HG03342 (cell line): ENCODE data around the gene FANK1.

Experiments
- ATAC-seq: cut with Tn5 transposase; IDR thresholded peaks from one replicate; pipeline ENCODE4 v1.9.1; 2021; ENCODE audit warnings: mild to moderate bottlenecking, moderate library complexity; ENCODE audit not compliant: unreplicated experiment

FANK1 gene, protein sequence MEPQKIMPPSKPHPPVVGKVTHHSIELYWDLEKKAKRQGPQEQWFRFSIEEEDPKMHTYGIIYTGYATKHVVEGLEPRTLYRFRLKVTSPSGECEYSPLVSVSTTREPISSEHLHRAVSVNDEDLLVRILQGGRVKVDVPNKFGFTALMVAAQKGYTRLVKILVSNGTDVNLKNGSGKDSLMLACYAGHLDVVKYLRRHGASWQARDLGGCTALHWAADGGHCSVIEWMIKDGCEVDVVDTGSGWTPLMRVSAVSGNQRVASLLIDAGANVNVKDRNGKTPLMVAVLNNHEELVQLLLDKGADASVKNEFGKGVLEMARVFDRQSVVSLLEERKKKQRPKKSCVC

DNA sequence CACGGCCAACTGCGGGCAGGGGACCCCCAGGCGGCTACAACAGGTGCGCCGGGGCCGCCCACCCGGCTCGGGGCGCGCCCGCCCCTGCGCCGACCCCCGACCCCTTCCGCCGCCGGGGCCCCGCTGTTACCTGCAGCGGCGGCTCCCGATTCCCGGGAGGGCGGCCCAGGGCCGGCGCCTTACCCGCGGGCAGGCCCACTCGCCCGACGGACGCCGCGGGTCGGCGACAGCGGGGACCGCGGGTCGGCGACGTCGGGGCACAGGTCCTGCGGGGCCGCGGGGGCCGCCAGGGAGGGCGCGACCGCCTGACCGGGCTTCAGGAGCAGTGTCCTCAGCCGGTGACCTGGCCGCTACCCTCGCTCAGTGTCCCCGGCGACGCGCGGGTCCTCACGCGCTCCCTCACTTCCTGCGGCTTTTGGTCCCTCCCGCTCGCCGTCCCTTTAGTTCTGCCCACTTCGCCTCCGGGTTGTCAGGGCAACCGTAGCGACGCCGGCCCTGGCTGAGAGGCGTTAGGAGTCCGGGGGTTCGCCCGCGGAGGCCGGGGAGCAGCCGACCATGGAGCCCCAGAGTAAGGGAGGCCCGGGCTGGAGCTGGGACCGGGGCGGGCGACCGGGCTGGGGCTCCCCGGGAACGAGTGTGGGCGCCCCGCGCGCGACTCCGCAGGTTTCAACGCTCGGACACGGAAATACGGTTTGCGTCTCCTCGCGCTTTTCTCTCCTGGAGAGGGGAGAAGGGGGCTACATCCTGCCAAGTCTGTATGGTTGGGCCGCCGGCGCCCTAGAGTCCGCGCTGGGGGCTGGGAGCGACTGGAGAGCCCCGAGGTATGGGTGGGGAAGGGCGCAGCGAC is at the start of gene FANK1:
Gene FANK1 (plus strand): TSS at position 477 of the 847 bp plus-strand sequence. CDS start 79 bp downstream, at position 556.
- peak; percentile 81 for ATAC-seq

DNA sequence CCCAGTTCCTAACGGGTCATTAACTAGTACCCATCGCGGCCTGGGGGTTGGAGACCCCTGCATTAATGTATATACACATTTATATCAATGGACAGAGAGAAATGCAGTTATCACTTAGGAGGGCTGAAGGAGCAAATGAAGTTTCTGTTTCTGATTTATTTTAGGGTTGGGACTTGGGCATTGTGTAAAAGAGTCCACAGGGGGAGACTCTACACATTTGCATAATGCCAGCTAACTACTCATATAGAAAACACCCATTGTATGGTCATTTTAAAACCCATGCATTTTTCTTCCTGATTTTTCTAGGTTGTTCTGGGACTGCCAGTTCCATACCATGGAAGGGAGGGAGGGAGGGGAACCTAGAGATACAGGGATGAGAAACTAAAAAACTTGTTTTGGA is 49.5 kb upstream of the FANK1 start:
- ATAC-seq: peak; percentile 61

DNA sequence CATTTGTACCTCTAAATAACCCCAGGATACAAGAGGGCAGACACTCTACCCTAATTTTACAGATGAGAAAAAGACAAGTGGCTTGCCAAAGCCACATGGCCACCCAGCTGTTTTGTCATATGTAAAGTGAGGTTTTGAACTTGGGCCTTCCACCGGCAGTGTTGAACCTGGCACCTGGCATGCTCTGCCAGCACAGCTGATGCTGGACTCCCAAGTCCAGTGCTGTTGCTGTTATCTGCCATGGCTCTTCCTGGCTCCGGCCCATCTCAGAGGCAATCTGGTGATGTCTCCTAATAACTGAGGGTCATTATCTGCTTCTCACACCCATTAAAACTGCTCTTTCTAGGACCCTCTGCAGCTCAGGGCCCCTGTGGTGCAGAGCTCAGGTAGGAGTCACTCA is 48.0 kb upstream of the FANK1 start:
- no peak for ATAC-seq

DNA sequence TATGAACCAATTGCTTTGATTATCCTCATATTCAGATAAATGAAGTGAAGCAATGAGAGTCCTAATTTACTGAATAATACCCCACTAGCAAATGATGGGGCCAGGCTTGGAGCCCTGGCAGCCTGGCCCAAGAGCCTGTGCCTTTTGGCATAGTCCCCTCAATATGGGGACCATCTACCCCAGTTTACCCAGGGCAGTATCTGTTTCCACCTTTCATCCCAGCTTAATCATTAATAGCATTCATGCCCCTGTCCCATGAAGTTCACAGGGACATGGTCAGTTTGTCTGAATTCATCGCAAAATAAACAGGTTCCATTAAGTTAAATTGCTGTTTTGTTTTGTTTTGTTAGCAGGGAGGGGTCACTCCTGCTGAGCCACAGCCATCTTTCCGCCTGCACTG is 47.5 kb upstream of the FANK1 start:
- ATAC-seq: no peak

DNA sequence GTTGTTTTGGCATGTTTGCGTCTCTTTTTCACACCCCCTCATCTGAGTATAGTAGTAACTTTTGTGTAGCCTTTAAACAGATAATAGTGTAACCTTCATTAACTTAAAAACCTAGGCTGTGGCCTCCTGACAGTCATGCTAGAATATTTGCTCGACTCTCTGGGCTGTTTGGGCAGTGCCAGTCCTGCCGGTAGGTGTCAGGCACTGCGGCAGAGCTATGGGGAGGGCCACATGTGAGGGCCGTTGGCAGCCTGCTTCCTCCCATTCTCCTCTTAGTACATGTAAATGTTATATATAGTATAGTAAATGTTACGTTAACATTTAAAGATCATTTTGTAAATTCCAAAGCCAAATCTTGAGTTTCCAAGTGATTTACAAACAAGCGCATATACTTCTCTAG is 46.9 kb upstream of the FANK1 start:
- ATAC-seq: no peak

DNA sequence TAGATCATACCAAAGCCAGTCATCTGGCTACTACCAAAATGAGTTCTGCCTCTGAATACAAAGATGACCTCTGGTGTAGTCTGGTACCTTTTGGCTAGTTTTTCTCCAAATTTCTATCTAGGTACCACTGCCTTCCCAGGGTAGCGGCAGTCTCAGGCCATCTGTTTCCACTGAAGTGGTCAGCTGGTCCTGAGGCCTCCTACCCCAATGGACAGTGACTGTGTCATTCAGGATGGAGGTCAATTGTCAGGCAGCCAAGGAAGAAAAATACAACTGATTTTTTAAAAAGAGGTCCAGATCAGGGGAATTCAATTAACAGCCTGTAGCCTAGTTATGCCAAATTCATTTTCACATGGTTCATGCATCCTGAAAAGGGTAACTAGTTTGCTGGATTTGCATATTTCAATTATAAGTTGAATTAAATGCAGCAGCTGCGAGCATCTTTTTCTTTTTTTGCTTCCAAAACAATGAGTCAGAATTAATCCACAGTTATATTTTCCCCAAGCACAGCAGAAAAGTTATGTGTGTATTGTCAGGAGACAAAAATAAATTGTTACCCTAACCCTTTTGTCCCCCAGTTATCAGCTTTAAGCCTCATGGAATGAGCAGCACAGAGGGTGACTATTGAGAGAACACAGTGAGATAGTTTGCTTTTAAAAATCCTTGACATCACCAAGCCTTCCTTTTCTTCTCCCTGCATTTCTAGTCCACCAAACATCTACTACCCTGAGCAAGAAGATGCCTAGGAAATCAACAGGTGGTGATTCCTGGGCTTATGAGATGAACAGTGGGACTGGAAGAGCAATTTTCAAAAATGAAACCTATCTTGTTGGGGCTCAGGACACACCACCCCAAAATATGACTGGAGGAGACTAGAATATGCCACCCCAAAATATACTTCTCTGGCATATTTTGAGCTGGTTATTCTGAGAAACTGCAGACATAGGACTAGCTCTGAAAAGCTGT is 45.3 kb upstream of the FANK1 start:
- no peak for ATAC-seq

DNA sequence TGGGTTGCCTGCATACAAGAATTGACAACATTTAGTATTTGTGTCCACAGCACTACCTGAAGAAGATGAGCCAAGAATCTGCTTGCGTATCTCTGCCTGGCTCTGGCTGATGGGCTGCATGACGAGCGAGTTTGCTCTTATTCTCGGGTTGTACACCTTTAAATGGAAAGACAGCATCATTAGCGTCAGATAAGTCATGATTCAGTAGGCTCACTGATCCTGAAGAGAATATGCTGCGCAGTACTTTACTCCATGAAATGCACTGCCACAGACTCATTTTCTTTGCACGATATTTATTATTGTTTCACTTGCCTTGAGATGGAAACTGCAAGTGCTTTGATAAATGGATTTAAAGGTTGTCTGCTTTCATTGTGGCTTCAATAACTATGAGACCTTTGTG is 43.9 kb upstream of the FANK1 start:
- ATAC-seq: no peak

DNA sequence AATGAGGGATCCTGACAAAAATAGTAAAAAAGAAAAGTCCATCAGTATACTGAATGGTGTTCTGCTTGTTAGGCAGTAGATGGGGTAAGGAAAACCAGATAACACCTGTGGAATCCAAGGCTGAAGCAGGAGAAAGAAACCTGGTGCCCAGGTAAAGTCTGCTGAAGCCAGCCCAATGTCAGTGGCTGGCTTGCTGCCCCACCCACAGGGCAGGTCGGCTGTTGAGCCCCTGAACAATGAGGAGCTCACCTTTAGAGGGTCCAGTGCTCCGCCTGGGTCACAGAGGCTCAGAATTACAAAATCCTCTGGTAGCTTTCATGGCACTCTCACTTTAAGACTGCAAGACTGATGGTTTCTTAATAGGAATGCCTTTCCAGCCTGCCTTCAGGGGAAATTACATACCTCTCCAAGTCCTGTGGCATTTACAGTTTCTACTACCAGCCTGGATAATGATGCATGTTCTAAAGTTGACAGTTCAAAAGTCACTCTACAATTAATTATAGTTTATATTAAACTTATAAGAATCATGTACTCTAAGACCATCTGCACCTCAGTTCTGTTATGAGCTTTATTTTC is 39.1 kb upstream of the FANK1 start:
- no peak for ATAC-seq

DNA sequence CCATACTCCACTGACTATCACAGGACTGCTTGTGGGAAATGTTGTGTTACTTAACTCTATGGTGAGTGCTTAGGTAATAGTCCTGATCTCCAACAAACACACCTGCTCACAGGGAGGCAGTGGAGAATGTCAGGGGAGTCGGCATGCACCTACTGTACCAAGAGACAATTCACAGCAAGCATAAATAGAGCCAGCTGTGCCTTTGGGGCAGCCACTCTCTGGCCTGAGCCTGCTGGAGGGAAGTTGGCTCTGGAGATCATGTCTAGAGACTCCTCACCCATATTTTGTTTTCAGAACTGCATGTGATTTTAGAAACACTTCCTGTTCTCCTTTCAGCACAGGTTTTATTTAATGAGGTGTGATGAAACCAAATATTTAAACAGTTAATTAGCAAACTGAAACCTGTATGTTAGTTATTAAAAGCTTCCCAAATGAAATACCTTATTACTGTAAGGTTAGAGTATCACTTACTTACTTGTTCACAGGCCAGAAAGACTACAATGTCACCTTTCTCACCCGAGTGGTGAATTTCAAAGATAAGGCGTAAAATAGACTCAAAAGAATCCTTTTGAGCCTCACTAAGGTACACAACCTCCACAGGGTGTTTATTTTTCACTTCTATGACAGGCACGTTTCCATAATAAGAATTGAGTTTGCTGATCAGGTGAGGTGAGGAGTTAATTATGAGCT is 37.1 kb upstream of the FANK1 start:
- no peak for ATAC-seq

DNA sequence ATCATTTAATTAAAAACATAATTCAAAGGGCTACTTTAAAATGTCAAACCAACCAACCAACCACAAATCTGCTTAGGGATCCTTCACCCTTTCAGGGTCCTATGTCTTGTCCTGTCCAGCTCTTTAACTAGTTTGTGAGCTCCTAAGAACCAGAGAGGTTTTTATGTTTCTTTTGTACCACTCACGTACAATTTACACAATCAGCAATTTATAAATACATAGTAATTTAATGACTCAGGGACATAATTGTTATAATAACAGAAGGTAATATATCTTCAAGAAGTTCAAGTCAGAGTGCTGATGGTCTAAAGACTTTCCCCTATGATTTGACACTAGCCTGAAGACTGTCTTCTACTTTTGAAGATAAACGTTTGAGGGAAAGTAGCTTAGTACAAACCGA is 31.2 kb upstream of the FANK1 start:
- ATAC-seq: no peak

DNA sequence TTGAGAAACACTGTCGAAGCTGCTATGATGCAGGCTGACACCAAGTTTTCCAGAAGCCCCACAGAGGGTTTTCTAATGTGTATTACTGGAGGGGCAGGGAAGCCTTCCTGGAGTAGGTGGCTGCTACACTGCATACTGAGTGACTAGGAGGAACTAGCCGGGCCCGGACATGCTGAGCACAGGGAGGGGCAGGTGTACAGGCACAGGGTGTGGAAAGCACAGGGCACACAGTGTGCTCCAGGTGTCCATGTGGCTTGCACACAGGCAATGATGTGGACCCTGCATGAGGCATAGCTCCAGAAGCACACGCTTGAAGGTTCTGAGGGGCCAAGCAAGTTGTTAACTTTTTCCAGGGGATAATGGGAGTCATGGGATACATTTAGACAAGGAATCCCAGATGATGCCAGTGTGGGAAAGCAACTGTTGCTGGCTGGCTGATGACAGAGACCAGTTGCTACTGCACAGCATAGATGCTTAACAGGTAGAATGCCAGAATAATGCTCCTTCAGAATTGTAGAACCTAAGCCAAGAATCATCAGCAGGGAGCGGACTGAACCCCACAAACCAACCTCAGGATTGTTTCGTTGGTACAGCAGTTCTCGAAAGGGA is 29.8 kb upstream of the FANK1 start:
- no peak for ATAC-seq

DNA sequence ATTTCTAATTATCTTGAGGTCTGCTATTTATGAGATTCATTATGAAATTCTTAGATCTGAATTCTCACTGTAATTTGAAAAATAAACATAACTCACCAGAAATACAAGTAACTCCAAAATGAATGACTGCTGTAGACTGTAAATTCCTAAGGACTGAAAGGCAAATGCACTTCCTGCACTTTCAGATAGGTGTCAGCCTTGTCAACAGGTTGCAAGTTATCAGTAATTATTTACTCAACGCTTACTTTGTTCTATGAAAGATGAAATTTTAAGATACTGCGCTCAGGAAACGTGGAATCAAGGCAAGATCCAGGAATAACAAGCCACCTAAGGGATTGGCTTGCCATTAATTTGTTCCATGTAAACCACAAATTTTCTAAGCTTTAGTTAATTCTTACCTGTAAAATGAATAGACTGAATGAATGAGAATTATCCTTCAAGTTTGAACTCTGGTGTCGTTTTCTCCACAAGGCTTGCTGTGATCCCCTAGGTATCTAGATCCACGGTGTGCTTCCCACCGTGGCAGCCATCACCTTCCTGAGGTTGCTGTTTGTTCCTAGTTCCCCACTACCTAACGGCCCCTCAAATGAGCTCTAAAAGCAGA is 27.9 kb upstream of the FANK1 start:
- ATAC-seq: peak; percentile 61

DNA sequence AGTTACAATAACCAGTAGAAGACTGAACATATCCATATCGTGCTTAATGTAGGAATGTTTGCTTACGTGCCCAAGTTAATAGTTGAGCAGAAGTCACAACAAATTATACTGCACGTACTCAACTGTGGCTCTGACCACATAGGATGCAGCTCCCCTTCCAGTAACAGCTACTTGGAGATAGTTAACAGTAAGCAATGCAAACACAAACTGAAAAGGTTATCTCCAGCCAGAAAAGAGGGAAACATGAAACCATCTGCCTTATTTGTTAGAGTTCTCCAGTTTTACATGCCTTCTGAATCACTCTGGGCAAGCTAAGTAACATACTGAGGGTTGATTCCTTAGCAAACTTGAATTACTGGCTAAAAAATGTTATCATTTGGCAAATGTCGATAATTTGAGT is 25.0 kb upstream of the FANK1 start:
- no peak for ATAC-seq

DNA sequence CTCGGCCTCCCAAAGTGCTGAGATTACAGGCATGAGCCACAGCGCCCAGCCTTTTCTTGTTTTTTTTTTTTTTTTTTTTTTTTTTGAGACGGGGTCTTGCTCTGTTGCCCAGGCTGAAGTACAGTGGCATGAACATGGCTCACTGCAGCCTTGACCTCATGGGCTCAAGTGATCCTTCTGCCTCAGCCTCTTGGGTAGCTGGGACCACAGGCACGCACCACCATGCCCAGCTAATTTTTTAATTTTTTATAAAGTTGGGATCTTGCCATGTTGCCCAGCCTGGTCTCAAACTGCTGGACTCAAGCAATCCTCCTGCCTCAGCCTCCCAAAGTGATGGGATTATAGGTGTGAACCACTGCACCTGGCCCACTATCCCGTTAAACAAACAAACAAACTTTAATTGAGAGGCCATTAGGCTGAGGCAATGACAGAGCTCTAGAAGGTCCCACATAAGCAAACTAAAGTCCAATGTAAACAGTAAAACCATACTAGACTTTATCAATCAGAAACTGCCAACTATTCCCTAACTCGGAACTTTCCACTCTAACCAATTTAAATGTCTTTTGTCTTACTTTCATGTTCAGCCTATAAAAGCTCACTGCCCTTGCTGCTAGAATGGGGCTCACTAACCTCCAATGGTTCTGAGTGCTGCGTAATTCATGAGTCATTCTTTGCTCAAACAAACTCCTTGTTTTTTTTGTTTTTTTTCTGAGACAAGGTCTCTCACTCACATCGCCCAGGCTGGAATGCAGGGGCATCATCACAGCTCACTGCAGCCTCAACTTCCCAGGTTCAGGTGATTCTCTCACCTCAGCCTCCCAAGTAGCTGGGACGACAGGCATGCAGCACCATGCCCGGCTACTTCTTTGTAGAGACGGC is 17.2 kb upstream of the FANK1 start:
- ATAC-seq: no peak

DNA sequence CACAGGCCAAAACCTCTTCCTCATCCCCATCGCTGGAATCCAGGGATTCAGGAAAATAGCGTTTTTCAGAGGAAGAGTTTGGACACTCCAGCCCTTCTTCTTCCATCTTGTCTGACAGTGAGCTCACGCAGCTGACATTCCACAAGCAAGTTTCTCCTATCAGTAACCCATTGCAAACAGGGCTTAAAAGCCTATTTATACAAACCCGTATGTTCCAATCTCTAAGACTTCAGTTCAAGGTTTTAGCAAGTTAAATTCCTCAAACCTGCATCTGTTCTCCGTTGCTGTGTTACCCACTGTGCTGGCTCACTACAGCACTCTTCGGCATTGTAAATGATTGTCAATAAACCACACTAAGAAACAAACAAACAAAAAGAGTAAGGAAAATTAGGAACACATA is 15.6 kb upstream of the FANK1 start:
- no peak for ATAC-seq

DNA sequence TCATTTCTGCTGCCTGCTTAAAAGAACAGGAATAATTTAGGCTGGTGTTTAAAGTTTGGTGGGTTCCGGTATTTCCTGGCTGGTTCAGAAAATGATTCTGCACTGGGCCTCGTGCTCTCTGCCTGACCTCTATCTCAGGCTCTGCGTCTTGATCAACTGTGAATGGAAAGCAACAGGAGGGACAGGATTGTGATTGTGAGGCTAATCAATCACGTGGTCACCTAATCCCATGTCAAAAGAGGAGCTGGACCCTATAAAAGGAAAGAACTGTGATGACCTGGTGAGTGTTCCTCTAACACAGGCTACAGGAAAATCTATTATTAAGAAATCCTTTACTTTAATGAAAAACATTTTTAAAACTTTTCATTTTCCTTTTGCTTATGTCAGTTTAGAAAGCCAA is 15.2 kb upstream of the FANK1 start, which contains the start of gene DHX32:
Gene DHX32 (minus strand): TSS at position 101 of the 400 bp plus-strand sequence. CDS start 468 bp downstream, outside the sequence.
- ATAC-seq: no peak

DNA sequence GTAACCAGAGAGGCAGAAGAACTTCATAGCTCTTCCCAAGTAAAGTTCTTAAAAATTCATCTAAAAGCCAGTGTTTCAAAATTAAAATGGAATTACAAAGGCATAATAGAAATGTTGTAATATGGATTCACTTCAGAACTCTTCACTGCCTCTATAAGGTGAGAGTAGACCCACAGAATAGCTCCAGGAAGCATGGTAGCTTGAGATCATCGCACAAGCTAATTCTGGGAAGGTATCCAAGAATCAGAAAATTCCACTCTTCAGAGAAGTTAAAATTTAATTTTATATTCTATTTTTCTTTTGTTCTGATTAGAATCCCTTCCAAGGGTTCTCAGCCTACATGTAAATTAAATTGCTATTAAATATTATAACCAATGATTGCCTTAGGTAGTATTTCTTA is 13.8 kb upstream of the FANK1 start:
- no peak for ATAC-seq

DNA sequence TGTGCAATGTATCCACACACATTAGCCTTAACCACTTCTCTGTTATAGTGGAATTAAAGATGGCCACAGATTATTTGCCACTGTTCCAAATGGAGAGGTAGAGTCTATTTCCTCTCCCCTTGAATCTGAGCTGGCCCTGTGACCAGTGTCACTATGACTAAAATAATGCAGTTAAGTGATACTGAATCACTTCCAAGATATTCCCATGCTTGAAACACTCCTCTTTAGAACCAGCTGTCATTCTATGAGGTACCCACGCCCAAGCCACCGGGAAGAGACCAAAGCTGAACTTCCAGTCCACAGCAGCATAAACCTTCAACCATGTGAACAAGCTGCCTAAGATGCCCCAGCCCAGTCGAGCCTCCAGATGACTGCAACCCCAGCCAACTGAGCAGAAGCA is 13.2 kb upstream of the FANK1 start:
- no peak for ATAC-seq
